Brain pericyte (primary cell): ENCODE data around the gene EVA1C.
"Not testable (repeated sequence)": the region's sequence is repeated elsewhere in the genome, so short reads cannot be mapped to it uniquely, and the experiment has no call there.

Source experiments
- DNase-seq: peaks from one replicate; pipeline ENCODE4 v3.0.0-alpha.2; 2012; ENCODE audit warnings: low read depth, low spot score

EVA1C gene

DNA sequence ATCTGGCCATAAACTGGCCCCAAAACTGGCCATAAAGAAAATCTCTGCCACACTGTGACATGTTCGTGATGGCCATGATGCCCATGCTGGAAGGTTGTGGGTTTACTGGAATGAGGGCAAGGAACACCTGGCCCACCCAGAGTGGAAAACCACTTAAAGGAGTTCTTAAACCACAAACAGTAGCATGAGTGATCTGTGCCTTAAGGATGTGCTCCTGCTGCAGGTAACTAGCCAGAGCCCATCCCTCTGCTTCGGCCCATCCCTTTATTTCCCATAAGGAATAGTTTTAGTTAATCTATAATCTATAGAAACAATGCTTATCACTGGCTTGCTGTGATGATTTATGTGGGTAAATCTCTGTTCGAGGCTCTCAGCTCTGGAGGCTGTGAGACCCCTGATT lies 50.1 kb downstream of the EVA1C start:
- DNase-seq, result not testable (repeated sequence)

DNA sequence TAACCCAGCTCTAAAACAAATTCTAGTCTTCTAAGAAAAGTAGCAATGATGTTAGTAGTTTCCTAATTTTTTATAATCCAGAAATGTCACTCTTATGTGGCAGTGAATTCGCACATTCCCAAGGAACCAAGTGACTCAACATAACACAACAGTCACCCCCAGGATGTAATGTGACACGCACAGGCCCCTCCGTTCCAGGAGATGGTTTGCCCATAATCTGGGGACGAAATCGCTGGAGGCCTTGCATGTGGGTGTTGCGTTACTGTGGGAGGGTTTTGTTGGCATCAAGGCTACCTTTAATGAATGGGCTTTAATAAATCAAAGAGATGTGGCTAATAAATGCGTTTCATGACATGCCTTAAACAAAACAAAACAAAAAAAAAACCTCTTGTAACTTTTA lies 50.9 kb downstream of the EVA1C start:
- DNase-seq, result no peak

DNA sequence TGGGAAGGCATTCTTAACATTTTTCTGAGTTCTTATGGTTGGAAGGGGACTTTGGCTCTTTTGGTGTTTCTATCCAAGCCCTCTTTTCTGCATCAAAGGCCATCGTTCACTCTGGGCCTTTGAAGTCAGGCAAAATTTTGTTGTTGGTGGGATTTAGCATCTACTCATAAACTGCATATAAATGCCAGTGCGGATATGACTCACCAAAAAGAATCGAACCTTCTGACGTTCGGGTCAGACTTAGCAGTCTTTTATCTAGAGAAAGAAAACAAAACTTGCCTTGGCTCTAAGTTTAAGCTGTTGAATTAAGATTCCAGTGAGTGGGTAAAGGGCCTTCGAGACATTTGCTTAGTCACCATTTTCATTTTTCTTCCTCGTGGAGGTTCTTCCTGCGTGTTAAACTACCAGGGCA lies 51.4 kb downstream of the EVA1C start:
- peak; percentile 55 for DNase-seq

DNA sequence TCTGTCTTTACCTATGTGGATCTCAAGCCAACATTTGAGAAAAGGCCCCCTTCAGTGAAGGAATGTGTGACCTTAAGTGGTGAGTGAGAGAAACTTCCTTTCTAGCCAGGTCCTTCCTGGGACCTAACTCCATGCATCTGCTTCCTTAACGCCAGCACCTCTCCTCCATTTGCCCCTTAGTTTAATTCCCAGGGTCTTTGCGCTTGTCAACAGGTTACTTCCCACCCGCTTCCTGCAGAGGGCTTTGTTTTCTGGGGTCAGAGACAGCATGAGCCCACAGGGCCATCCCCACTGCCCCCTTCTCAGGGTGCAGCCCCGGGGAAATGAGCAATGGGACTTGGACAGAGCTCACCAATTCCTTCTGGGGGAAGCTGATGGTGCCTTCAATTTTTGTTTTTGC lies 54.8 kb downstream of the EVA1C start:
- no peak for DNase-seq

DNA sequence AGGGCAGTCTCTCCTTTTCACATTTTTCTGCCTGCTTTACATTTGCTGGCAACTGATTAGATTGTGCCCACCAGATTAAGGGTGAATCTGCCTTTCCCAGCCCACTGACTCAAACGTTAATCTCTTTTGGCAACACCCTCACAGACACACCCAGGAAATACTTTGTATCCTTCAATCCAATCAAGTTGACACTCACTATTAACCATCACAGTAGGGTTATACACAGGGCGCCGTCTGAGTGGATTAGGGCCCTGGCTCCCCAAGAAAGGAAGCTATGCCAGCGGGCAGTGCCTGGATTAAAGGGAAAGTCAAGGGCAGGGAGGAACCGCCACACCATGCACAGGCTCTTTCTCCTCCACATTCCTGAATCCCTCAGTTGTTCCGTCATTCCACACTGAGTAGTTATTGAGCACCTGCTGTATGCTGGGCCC lies 56.2 kb downstream of the EVA1C start:
- no peak for DNase-seq

DNA sequence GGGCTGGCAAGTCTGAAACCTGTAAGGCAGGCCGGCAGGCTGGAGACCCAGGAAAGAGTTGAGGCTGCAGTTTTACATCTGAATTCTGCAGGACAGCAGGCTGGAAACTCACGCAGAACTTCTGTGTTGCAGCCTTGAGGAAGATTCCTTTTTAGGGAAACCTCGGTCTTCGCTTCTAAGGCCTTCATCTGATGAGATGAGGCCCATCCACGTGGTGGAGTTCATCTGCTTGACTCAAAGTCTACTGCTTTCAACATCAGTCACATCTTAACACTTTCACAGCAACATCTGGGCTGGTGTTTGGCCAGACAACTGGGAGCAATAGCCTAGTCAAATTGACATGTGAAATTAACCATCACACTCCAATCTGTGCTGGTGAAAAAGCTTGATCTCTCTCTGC lies 57.1 kb downstream of the EVA1C start:
- no peak for DNase-seq

DNA sequence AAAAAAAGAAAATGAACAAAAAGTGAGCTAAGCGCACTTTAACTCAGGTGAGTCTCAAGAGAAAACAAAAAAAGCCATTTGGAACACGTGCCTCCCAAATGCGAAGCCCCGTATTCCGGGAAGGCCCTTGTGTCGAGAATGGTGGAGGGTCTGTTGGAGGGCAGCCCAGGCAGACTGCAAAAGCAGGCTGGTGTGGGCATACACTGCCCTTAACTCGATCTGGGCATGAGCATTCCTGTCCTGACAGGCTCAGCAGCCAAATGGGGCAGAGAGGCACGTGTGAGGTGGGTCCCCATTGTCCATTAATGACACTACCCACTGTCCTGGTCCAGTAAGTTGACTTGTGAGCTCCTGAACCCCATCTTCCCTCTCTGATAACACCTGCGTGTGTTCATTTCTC lies 57.7 kb downstream of the EVA1C start:
- DNase-seq, result no peak

DNA sequence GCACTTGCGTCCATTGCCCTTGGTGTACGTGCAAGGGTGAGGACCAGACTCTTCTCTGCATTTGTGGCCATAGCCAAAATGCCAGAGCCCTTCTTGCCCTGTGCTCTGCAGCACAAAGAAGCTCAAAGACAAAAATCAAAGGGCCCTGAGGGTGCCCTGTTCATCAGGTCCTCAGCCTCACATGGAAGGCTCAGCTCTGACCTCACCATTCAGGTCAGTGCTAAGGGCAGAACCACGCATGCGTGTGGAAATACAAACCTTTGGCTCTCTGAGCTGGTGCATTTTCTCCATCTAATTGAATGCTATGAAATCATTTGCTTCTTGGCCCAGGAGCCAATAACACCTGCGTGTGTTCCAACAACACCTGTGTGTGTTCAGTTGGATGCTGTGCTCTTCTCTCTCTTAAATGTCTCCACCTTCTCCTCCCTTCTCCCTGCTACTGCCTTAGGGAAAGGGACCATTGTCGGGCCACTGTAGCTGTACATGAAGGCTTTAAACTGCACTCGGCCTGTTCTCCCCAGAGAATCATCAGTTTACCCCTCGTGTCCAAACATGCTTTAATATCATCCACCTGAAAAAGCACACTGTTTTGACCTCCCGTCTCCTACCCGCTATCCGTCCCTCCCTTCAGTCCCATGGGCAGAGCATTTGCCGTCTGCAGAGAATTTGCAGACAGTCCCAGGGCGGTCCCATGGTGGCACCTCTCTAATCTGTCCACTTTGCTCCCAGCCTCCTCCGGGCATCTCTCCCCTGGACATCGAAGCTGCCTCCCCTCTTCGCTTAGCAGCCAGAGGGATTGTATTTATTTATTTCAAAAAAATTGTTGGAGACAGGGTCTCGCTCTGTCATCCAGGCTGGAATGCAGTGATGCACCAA lies 60.6 kb downstream of the EVA1C start:
- DNase-seq, result no peak

DNA sequence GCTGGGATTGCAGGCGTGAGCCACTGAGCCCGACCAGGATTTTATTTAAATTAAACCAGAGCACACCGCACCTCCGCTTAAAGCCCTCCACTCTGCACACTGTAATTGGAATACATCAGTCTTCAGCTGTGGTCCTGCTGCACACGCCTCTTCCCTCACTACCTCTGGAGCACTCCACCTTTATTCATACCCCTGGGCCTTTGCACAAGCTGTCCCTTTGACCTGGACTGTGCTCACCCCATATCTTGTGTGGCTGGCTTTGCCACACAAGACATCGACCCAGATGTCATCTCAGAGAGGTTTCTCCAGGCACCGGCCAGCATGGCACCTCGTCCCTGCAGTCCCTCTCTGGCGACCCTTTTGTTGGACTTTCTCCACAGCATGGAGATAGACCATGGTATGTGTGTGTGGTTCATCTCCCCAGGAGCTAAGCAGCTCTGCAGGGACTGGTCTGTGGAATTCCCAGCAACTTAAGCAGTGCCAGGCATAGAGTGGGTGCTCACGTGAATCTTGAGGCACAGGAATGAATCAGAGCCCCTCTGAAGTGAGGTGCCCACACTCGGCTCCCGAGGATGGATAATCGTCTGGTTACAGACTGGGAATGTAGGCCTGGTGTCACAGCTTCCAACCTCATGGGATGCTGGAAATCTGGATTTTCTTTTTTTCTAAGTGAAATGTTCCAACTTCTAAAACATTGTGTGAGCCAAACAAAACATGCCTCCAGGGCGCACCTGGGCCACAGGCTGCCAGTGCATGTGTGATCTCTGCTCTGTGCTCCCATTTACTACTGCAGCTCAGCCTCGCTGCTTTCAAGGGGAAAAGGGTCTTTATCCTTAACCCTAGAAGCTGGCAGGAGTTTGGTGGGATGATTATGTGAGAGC lies 61.9 kb downstream of the EVA1C start:
- no peak for DNase-seq

DNA sequence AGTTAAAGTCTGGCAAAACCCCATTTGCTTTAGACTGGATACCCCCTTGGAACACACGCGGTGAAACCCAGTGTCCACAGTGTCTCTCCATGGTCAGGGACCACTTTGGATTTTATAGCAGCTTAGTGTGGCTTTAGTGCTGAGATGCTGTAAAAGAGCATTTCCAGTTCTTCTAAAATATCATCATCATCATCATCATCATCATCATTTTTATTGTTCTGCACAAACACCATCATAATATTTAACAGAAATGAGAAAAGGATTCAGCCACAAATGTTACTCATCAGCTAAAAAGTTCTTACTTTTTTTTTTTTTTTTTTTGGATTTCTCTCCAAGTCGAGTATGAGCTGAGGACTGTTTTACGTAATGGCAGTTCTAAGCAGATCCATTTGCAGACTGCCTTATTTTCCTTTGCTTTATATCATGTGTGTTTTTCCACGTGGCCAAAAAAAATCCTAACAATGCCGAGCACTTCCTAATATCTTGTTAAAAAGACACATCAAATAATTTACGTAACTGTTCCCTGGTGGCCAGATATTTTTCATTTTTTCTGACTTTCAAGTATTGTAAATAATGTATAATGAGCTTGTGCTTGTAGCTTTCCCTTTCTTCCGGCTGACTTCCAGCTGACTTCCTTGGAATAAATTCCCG lies 62.8 kb downstream of the EVA1C start:
- no peak for DNase-seq

DNA sequence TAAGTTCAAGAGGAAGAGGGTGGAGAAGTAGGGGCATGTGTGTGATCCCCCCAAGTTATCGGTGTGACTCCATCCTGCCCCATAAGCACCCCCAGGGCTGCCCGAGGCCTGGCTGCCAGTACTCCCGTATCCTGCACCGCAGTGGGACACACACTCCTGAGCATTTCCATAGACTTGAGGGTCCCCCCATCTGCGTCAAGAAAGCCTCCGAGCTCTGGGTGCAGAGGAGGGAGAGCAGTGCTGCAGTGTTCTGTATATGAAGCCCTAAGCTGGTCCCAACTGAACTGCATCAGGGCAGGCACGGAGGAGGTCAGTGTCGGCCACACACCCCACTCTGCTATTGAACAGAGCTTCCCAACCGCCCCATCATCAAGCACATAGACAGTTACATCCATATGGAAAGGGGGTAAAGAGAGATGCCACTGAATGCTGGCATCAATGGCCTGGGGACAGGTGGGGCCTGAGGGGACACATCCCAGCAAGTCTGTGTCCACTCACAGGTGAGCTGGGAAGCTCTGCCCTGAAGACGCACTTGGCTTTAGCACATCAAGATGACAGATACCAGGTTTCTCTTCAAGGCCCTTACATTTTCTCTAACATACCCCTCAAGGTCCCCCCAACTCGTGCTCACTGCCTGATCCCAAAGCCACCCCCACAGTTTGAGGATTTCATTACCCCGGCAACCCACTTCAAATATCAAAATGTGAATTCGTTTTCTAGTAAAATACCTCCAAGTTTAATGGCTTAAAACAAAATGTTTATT lies 64.3 kb downstream of the EVA1C start:
- no peak for DNase-seq

DNA sequence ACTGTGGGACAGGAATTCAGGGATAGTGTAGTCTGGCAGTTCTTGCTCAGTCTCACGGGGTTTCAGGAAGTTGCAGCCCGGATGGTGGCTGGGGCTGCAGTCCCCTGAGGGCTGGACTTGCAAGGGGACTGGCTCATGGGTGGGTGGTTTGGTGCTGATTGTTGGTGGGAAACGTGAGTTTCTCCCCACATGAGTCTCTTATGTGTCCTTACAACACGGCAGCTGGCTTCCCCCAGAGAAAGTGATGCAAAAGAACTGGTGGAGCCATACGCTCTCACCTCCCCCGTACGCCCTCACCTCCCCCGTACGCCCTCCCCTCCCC lies 64.9 kb downstream of the EVA1C start:
- DNase-seq, result no peak

DNA sequence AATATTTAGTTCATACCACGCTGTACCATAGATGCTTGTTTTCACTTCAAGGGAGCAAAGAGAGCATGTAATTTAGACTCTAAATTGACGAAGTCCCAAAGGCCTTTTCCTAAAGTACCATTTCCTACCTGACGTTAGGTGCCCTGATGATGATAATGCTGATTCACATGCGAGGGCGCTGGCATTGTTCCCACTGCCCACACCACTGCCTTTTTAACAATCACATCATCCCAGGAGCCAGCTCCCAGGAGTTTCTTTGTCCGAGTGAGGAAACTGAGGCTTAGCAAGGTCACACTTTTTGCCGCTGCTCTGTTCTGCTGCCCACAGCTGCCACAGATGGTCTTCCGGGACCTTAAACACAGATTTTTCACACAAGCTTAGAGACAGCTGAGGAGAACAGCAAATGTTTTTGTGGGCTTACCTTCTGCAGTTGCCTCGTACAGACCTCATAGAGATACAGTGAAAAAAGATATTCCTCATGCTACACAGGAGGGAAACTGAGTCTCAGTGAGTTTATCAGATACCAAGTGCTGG lies 69.4 kb downstream of the EVA1C start:
- no peak for DNase-seq

DNA sequence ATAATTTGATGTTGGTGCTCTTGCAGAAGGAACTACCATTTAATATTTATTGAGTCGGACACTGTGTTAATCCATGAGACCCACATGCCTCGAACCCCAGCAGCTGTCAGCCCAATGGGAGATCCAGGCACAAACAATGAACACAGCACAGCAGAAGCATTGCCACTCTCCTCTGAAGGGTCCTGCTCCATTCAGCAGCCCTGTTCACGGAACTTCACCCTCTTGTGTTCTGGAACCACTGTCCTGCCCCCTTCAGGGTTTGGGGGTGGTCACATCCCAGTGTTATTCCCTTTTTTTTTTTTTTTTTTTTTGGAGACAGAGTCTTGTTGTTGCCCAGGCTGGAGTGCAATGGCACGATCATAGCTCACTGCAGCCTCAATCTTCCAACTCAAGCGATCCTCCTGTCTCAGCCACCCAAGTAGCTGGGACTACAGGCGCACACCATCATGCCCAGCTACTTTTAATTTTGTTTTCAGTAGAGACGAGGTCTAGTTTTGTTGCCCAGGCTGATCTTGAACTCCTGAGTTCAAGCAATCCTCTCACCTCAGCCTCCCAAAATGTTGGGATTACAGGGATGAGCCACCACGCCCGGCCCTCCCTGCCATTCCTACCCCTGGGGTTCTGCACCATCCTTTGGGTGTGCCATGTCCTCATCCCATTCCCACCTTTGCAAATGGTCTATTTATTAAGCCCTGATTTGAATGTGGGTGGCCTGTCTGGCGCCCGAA lies 70.2 kb downstream of the EVA1C start:
- DNase-seq, result no peak

DNA sequence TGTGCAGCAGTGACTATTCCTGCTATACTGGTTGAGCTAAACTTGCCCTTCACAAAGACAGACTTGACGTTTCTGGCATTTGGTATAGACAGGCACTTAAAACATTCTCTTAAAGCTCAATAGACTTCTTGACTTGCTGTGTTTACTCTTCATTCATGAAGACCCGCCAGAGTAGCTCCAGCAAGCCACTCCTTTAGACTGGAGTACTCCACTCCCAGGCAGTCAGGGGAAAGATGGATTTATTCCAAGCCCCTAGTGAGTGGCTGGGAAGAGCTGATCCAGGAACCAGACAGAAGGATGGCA lies 70.7 kb downstream of the EVA1C start:
- DNase-seq, result no peak

DNA sequence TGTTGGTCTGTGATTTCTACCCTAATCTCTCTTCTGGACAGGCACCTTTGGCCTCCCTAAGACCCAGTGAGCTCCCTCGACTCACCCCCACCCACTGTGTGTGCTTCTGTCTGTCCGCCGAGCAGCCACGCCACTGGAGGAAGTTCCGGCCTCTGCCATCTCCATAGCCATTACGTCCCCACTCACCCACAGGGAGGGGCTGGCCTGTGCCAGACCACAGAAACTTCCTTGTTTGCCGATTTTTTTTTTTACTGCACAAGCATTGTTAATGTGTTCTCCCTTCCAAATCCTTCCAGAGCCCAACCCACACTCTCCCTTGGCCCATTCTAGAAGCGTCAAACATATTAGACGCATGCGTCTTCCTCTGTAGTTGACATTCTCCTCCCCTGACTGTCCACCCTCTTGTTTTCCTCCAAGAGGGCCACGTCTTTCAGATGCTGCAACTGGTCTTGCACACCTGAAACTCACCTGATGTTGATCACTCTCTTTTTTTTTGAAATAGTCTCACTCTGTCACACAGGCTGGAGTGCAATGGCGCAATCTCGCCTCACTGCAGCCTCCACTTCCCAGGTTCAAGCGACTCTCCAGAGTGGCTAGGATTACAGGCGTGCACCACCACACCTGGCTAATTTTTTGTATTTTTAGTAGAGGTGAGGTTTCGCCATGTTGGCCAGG lies 72.3 kb downstream of the EVA1C start:
- DNase-seq, result no peak

DNA sequence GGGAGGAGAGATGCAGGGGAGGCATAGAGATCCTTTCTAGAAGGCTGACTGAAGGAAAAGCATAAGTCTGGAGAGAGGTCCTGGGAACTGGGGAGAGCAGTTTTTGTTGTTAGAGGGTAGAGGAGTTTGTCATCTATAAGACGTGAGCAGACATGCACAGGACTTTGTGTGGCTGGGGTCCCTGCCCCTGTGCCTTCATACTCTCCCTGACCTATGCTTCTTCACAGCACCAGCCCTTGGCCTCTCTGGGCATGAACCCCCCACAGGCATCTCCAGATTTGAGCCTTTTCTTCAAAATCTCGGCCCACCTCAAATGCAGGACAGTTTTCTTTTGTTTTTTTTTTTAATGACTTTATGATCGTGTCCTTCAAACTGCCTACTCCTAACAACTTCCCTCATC lies 79.9 kb downstream of the EVA1C start:
- DNase-seq, result no peak

DNA sequence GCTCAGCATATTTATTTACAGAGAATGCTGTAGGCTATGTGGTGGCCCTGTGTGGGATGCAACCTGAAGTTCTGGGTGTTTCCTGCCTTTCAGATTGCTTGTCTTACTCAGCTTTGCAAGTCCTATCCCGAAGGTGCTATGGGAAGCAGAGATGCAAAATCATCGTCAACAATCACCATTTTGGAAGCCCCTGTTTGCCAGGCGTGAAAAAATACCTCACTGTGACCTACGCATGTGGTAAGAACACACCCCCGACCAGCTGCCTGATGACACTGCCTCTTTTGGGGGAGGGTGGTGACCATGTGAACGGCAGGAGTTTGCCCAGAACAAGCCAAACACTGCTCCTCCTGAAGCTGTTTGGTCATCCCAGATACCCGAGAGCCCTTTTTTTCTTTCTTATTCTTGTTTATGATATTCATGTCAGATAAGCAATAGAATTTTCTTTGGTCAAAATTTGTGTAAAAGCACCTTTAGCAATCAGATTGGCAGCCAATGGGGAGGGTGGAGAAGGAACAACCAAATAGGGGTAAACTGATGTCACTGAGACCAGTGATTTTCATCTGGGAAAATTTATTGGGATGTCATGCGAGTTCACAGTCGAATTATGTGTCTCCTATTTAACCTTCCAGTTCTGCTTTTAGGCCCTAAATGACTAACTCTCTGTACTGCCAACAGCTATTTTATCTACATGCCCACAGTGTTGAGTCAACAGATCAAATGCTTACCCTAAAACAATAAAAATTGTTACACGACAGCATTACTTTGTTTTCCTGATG lies 82.6 kb downstream of the EVA1C start:
- no peak for DNase-seq

DNA sequence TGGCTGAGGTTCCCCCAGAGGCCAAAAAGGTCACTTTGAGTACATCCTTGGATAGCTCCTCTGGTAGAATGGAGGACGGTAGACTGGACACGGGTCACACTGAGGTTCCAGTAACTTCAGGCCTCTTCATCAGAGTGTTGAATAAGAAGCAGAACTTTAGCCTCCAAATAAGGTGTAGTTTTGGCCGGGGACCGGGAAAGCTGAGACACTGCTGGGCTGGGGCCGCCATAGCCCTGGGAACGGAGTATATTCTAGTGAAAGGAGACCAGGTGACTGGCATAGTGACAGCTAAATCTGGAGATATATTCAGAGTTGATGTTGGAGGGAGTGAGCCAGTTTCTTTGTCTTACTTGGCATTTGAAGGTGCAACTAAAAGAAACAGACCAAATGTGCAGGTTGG lies 84.1 kb downstream of the EVA1C start:
- no peak for DNase-seq
